HPDE6-E6E7 (cell line): Measurements from ENCODE around the gene TIMM9.
A peak's percentile ranks its signal among the peaks of the same experiment; 100 is the strongest.
"Not testable (repeated sequence)": the region's sequence is repeated elsewhere in the genome, so short reads cannot be mapped to it uniquely, and the experiment has no call there.

Experiments used
- DNase-seq: peaks from one replicate; pipeline ENCODE4 v3.0.0; 2011; ENCODE audit warnings: missing footprints; ENCODE audit errors: extremely low spot score

The TIMM9 gene, protein sequence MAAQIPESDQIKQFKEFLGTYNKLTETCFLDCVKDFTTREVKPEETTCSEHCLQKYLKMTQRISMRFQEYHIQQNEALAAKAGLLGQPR

GRCh38 chr14:58427281-58428117, at the start of gene TIMM9, which contains the start of gene KIAA0586:
Gene TIMM9, minus strand, starts transcription at chr14:58427531. Its CDS starts 15,586 bp downstream, at chr14:58411945.
Gene KIAA0586, plus strand, starts transcription at chr14:58427719. Its CDS starts 546 bp downstream, at chr14:58428265.
- DNase-seq, result peak; percentile 91

DNA sequence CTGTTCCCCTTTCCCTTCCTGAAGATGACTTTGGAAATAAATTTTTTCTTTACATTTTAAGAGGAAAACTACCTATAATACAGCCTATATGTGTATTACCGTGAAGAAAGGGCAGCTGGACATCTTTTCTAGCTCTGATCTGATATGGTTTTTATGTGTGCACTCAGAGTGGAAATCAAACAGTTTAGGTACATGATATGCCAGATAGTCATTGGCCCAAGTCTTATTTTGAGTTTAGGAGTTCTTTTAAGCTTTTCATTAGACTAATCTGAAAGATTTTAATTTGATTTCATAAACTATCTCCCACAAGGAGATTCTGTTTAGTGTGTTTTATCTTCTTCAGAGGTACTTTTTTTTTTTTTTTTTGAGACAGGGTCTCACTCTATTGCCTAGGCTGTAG, 49.0 kb upstream of the TIMM9 start:
- DNase-seq, result no peak

DNA sequence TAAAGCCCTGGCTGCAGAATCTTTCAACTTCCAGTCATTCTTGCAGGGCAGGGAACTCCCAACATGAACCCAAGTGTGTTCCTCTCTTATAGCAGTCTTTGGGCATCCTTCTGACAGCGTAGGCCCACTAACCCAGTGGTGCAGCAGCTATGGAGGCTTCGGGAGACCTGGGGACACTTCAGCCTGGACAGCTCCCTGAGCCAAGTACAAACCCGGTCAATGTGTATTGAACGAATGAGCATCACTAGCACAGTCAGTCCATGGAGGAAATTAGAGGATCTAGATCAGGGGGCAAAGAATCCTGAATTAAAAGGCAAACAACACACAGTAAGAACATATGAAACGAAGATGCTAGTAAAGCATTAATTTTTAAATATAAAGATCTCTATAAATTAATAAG, 42.0 kb upstream of the TIMM9 start:
- no peak for DNase-seq

GRCh38 chr14:58467575-58467974, 40.2 kb upstream of the TIMM9 start:
- DNase-seq, result no peak

- no peak for DNase-seq
Measured at GRCh38 chr14:58466459-58466858, 39.1 kb upstream of the TIMM9 start.

DNA sequence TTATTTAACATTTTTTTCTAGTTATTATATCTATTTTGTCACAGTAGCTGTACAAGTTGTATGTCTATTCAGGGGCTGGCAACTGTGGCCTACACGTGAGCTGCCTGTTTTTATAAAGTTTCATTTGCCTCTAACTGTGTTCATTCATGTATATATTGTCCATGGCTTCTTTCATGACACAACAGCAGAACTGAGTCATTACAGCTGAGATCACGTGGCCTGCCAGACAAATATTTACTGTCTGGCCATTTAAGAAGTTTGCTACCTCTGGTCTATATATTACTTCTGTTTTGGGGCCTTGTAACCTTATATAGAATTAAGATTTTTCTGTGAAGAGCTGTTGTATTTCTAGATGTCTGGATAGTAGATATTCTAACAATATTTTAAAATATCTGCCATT, 38.1 kb upstream of the TIMM9 start:
- peak; percentile 28 for DNase-seq

DNA sequence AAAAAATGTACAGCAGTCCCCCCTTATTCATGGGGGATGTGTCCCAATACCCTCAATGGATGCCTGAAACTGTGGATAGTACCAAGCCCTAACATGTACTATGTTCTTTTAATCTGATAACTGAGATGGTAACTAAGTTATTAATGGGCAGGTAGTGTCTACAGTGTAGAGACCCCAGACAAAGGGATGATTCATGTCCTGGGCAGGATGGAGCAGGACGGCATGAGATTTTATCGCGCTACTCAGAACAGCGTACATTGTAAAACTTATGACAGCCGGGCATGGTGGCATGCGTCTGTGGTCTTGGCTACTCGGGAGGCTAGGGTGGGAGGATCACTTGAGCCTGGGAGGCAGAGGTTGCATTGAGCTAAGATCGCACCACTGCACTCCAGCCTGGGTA, 37.3 kb upstream of the TIMM9 start:
- DNase-seq, result no peak

DNA sequence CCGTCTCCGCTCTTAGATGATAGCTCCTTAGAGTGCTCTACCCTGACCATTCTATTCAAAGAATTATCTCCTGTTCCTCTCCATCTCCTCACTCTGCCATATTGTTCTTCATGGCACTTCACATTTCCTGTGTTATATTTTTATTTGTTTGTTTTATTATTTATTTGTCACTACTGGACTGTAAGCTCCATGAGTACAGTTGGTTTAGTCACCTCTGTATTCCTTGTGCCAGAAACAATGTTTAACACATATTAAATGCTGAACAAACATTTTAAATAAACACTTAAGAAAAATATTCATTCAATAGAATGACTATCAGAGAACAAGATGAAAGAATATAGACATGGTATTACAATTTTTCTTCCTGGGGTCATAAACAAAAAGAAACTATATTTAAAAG, 35.8 kb upstream of the TIMM9 start:
- DNase-seq, result no peak

DNA sequence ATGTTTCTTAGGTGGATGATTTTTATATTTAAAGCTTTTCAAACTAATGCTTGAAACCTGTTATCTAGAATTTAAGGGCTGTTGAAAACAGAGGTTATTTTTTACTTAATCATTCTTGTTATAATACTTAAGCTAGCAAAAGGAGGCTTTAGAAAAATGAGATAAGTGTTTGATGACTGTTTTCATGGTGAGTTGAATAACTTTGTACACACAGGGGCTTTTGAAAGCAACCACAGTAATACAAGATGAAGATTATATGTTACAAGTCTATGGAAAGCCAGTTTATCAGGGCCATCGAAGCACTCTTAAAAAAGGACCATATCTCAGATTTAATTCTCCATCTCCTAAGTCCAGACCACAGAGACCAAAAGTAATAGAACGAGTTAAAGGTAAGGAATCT, 33.4 kb upstream of the TIMM9 start:
- no peak for DNase-seq

- DNase-seq, result peak; percentile 76
Measured at GRCh38 chr14:58455593-58456265, 28.4 kb upstream of the TIMM9 start.

DNA sequence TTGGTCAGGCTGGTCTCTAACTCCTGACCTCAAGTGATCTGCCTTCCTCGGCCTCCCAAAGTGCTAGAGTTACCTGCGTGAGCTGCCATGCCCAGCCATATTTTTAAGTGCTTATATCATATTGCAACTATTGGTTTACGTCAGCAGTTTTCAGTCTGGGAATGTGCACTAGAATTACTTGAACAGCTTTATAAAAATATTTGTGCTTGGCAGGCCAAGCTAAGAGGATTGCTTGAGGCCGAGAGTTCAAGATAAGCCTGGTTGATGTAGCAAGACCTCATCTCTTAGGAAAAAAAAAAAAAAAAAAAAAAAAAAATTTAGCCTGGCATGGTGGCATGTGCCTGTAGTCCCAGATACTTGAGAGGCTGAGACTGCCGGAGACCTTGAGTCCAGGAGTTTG, 17.3 kb upstream of the TIMM9 start:
- DNase-seq, result no peak

GRCh38 chr14:58439476-58439875, 12.1 kb upstream of the TIMM9 start:
- DNase-seq, result no peak

- no peak for DNase-seq
Measured at GRCh38 chr14:58430156-58430555, 2.8 kb upstream of the TIMM9 start.

GRCh38 chr14:58428118-58428683, 870 bp upstream of the TIMM9 start:
- DNase-seq, result no peak

DNA sequence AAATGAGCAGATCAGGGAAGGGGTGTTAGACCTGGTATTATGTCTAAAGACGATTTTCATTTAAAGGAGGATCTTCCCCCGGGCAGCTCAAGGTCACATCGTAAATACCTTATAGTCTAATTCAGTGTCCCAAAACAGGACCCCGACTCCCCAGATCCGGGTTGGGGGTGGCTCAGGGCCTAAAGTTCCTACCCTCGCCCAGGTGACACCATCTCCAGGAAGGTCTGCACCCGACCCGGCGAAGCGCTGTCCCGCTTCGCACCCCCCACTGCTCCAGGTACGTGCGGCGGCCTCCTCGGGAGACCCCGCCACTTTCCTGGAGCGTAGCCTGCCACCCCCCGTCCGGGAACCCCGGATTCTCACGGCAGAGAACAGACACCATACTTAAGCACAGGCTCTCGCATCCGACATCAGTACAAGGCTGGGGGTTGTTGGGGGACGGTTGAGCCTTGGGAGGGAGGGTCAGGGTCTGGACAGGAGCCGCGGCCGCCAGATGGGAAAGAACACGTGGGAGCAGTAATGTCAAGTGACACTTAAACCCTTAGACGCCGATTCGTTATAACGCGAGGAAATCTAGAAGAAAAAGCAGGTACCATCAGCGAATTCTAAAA, 556 bp downstream of the TIMM9 start:
- DNase-seq, result no peak

DNA sequence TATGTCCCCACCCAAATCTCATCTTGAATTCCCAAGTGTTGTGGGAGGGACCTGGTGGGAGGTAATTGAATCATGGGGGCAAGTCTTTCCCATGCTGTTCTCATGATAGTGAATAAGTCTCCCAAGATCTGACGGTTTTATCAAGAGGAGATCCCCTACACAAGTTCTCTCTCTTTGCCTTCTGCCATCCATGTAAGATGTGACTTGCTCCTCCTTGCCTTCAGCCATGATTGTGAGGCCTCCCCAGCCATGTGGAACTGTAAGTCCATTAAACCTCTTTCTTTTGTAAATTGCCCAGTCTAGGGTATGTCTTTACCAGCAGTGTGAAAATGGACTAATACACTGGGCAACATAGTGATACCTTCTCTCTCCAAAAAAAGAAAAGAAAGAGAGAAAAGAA, 10.4 kb downstream of the TIMM9 start:
- not testable (repeated sequence) for DNase-seq

GRCh38 chr14:58415636-58416547, 11.4 kb downstream of the TIMM9 start:
- no peak for DNase-seq

- DNase-seq, result no peak
Measured at GRCh38 chr14:58414845-58415244, 12.5 kb downstream of the TIMM9 start.

DNA sequence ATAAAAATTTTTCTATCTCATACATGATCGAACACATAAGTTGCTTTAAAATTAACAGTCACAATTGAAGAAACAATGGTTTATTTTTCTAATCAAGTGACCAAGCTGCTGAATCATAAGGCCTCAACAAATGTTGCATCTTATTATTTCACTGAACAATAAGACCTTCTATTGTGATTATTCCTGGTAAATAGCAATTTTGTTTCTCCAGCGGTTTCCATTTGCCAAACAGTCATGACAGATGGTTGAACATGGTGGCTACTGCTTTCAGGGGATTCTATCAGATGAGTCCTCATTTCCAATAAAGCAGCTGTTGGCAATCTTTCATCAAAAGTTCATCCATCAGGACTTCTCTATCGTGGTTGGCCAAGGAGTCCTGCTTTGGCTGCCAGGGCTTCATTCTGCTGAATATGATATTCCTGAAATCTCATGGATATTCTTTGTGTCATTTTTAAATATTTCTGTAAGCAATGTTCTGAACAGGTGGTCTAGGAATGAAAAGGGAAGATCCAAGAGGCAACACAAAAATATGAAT, 18.6 kb downstream of the TIMM9 start:
- no peak for DNase-seq

DNA sequence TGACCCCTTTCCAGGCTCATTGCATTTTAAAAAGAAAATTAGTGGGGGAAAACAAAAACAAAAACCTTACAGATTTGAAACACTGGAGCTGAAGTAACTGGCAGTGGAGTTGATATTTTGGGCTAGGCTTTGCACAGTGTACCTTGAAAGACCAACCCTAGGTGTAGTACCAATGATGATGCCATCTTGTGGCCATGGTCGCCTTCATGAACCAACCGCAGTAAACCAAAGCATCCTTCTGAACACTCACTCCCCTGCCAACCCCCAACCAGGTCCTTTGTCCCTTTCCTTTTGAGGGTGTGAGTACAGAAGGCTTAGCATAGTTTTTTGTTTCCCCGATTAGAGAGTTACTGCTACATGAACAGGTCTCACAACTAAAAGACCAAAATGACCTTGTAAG, 25.7 kb downstream of the TIMM9 start:
- no peak for DNase-seq

DNA sequence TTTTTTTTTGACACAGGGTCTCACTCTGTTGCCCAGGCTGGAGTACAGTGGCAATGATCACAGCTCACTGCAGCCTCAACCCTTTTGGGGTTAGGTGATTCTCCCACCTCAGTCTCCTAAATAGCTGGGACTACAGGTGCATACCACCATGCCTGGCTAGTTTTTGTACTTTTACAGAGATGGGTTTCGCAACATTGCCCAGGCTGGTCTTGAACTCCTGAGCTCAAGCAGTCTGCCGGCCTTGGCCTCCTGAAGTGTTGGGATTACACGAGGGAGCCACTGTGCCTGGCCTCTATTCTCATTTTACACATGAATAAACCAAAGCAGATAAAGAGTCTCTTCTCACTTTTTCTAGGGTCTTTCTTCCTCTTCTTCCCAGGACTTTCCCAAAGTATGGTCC, 28.4 kb downstream of the TIMM9 start:
- no peak for DNase-seq
